GM18951 (cell line): Measurements from ENCODE around the gene FTO.
"Not testable (repeated sequence)": the region's sequence is repeated elsewhere in the genome, so short reads cannot be mapped to it uniquely, and the experiment has no call there.

Experiments
- POLR2A ChIP-seq: IDR thresholded peaks from 4 replicates; pipeline ENCODE4 v1.6.1; 2011; ENCODE audit warnings: mild to moderate bottlenecking; ENCODE audit not compliant: insufficient read length, insufficient read depth; ENCODE audit errors: extremely low read depth
- in situ Hi-C: fragments of 300-500 bp; cut with MboI; formaldehyde crosslinking; loops from one replicate; pipeline ENCODE4 v1.12.0; 2022; ENCODE audit warnings: low sequenced_read_pairs, mixed read lengths, inconsistent platforms; ENCODE audit not compliant: unreplicated experiment

FTO gene

DNA sequence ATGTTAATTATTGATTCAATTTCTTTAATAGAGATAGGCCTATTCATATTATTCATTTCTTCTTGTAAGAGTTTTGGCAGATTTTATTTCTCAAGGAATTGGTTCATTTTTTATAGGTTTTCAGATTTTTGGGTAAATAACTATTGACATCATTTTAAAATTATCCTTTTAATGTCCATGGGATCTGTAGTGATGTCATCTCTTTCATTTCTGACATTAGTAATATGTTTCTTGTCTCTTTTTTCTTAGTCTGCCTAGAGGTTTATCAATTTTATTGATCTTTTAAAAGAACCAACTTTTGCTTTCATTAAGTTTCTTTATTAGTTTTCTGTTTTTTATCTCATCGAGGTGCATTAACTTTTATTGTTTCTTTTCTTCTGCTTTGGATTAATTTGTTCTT is 162.6 kb downstream of the FTO start:
- TF ChIP-seq POLR2A = no peak
- in situ Hi-C loops = no loop called here

DNA sequence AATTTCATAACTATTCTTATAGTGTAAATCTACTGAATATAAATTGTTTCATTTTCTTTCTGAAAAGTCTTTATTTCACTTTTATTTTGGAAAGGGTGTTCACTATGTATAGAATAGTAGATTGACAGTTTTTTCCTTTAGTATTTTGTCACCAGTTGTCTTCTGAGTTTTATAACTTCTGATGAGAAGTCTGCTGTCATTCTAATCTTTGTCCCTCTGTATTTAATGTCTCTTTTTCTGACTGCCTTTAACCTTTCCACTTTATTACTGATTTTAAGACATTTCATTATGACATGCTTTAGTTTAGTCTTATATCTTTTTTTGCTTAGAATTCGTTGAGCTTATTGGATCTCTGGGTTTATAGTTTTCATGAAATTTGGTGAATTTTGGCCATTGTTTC is 166.9 kb downstream of the FTO start:
- in situ Hi-C loops = no loop called here
- TF ChIP-seq POLR2A = no peak

DNA sequence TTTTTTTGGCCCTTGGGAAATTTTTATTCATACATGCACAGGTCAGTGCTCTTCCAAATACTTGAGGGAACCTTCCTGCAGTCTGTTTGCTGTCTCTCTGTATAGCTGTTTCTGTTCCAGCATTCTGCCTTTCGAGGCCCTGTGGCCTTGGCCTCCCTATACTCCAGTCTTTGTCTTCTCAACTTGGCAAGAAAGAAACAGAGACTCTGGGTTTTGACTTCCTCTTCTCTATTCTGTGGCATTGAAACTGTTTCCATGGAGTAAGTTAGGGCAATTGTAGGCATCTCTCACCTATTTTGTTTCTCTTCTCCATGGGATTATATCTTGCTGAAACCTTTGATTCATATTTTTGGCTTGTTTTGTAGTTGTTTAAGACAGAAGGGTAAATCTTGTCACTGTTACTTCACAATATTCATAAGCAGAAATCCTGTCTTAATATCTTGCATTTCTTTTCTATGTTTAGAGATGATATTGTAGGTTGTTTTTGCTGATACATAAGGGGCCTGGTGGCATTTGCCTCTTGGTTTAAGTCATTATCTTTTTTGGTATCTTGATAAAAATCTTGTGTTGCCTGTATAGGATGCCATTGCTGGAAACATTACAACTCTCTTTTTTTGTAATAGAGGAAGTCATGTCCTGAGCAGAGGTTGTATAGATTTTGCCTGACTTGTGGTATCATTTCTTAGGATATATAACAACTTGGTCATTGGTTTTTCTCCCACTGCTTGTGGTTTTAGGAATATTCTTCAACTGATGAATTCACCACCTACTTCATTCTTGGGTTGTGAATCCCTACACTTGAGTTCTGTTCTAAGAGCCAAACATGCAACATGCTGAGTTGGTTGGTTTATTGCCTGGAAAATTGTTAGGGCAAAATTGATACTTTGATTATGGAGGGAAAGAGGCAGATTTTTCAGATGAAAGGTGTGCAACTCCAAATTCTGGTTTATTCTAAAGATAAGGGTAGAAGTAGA is 168.6 kb downstream of the FTO start:
- TF ChIP-seq POLR2A = no peak
- in situ Hi-C loops = no loop called here

DNA sequence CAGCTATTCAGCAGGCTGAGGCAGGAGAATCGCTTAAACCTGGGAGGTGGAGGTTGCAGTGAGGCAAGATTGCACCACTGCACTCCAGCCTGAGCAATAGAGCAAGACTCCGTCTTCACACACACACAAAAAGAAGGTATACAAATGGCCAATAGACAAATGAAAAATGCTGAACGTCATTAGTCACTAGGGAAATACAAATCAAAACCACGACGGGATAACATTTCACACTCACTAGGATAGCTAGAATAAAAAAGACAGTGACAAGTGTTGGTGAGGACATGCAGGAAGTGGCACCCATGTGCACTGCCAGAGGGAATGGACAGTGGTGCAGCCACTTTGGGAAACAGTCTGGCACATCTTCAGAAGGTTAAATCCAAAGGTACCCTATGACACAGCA is 172.9 kb downstream of the FTO start:
- no peak for TF ChIP-seq POLR2A
- in situ Hi-C loops = no loop called here

DNA sequence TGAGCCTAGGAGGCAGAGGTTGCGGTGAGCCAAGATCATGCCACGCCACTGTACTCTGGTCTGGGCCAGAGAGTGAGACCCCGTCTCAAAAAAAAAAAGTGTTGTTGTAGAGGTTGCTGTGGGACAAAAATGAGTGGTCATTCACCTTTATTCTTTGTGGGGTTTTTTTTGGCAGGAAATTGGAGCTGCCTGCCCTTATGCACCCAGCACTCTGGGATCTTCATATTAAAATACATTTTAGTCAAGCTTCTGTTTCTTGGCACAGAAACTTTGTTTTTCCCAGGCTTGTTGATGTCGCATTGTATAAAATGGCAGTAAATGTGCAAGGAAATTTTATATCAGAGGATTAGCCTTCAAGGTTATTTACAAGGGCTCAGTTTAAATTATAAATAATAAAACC is 174.3 kb downstream of the FTO start:
- in situ Hi-C loops = no loop called here
- TF ChIP-seq POLR2A = no peak

GRCh38 chr16:53881371-53881770 is 177.4 kb downstream of the FTO start:
- in situ Hi-C loops = no loop called here
- TF ChIP-seq POLR2A = no peak

DNA sequence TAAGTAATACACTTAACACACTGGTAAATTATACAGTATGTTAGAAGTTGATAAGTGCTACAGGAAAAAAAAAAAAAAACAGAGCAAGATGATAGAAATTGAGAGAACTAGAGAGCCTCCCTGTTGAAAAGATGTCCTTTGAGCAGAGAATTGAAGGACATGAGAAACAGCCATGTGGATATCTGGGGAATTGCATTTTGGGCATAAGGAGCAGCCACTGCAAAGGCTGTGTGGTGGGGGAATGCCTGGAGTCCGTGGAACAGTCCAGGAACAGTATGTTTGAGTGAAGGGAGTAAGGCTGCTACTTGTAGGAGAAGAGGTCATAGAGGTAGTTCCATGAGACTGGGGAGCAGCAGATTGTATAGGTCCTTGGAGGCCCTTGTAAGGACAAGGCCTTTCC is 178.4 kb downstream of the FTO start:
- in situ Hi-C loops = no loop called here
- TF ChIP-seq POLR2A = no peak

GRCh38 chr16:53884748-53885147 is 180.8 kb downstream of the FTO start:
- no peak for TF ChIP-seq POLR2A
- in situ Hi-C loops = no loop called here

DNA sequence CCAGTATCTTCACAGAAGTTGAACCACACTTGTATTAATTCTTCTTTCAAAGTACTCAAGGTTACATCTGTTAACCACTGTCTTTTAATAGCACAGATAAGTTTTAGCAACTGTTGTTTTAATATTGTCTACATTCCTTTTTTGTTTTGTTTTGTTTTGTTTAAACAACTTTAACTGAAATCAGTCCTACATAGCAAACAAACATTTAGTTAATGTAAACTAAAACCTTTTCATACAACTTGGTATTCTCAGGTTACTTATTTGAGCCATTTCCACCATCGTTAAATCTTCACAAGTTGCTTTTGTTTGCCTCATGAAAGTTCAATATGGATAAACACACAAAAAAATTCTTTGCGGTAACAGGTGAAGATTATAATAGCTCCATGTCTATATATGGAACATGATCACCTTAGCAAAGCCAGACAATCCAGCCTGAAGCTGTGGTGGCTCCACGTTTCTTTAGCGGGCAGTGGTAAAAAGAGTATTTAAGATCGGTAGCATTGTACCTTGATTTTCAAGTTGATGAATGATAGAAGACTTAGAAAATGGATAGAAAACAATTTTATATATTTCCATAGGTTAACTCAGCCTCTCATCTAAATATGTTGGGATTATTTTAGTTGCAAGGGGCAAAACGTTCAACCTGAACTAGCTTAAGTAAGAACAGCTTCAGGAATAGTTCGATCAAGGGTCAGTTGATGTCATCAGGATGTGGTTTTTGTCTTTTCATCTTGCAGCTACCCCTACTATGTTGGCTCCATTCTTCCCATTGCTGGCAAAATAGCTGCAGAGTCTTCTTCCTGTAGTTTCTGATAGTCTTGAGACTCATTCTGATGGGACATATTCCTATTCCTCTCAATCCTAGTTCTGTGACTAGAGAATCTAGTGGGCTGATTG is 182.8 kb downstream of the FTO start:
- in situ Hi-C loops = no loop called here
- TF ChIP-seq POLR2A = no peak

DNA sequence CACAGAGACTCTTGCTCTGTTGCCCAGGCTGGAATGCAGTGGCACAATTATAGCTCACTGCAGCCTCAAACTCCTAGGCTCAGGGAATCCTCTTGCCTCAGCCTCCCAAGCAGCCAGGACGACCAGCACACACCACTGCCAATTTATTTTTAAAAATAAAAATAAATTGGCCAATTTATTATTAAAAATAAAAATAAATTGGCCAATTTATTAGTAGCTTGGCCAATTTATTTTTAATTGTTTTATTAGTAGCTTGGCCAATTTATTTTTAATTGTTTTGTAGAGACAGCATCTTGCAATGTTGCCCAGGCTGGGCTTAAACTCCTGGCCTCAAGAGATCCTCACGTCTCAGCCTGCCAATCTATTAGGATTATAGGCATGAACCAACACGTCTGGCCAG is 184.3 kb downstream of the FTO start:
- TF ChIP-seq POLR2A = no peak
- in situ Hi-C loops = no loop called here

GRCh38 chr16:53890877-53891276 is 186.9 kb downstream of the FTO start:
- in situ Hi-C loops = not testable (repeated sequence)

DNA sequence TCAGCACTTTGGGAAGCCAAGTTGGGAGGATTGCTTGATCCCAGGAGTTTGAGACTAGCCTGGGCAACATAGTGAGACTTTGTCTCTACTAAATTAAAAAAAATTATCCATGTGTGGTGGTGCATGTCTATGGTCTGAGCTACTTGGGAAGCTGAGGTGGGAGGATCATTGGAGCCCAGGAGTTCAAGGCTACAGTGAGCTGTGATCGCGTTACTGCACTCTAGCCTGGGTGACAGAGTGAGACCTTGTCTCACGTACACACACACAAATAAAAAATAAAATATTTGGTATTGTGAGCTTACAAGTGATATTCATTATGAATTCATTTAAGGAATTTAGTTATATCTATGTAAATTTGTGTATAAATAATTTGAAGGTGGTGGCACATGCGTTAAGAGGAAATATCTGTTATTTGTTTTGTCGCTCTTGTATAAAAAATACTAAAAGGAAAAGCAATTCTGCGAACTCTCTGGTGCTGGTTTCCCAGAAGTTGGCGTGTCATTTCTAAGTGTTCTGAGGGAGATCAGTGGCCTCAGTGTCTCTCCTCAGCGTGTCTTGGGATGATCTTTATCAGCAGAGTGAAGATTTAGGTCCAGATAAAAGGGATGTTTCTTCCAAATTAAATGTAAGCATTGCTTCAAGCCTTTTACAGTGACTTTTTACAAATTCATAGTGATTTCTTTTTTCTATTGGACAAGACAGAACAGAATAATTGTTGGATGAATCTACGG is 187.6 kb downstream of the FTO start:
- no peak for TF ChIP-seq POLR2A
- in situ Hi-C loops = no loop called here

DNA sequence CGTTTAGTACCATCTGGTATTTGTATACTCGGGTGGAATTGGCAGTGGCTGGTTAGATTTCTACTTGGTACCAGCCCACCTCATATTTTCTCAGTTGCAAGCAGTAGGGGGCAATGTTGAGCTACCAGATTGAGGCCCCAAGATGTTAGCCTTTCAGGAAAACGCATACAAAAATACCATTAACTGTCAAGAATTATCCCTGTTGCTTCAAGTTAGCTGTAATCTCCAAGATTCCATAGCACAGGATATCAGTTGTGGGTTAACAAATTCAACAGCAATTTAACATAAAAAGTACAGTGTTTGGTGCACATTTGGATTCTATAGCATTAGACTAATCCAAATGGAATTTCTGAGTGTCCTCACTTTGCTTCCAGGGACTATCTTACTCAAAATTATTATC is 188.2 kb downstream of the FTO start:
- in situ Hi-C loops = no loop called here
- no peak for TF ChIP-seq POLR2A

GRCh38 chr16:53893731-53894435 is 189.9 kb downstream of the FTO start:
- TF ChIP-seq POLR2A = no peak
- in situ Hi-C loops = no loop called here
